Measurements from ENCODE around the gene OCA2.

- no peak for TF ChIP-seq CTCF (IDR thresholded peaks at IDR 0.05)
- TF ChIP-seq POLR2AphosphoS5 (IDR thresholded peaks at IDR 0.05): no peak
- TF ChIP-seq POLR2A (IDR thresholded peaks at IDR 0.05): no peak
- TF ChIP-seq EP300 (IDR thresholded peaks at IDR 0.05): no peak
These were observed 18.7 kb downstream of the OCA2 start for GRCh38 chr15:28080386-28080785.
